Loucy (cell line): Measurements from ENCODE around the gene FCGR2B.
"Not testable (repeated sequence)": the region's sequence is repeated elsewhere in the genome, so short reads cannot be mapped to it uniquely, and the experiment has no call there.

Experiments used
- H2AFZ ChIP-seq: fragments of 200-600 bp; sonication (generic); 2 replicates; pipeline ENCODE4 v1.6.0; 2016; ENCODE audit warnings: antibody characterized with exemption, mild to moderate bottlenecking, low read length, moderate library complexity
- H3F3A ChIP-seq: fragments of 200-600 bp; 2 replicates; pipeline ENCODE4 v1.6.0; 2016; ENCODE audit warnings: antibody characterized with exemption, low read depth, mild to moderate bottlenecking
- H3K27me3 ChIP-seq: fragments of 200-600 bp; sonication (generic); 2 replicates; pipeline ENCODE4 v1.6.1; 2014; ENCODE audit warnings: low read length, mild to moderate bottlenecking; ENCODE audit not compliant: insufficient read depth, poor library complexity, severe bottlenecking
- H3K36me3 ChIP-seq: fragments of 200-600 bp; sonication (generic); 2 replicates; pipeline ENCODE4 v1.6.1; 2016; ENCODE audit warnings: low read length; ENCODE audit not compliant: insufficient read depth
- H3K4me1 ChIP-seq: fragments of 200-600 bp; sonication (generic); 2 replicates; pipeline ENCODE4 v1.5.1; 2014; ENCODE audit warnings: low read length, mild to moderate bottlenecking; ENCODE audit not compliant: insufficient read depth, poor library complexity, severe bottlenecking
- H3K4me2 ChIP-seq: fragments of 200-600 bp; sonication (generic); 2 replicates; pipeline ENCODE4 v1.6.0; 2014; ENCODE audit warnings: antibody characterized with exemption, low read length, low read depth, mild to moderate bottlenecking; ENCODE audit not compliant: poor library complexity, severe bottlenecking
- H3K4me3 ChIP-seq: fragments of 200-600 bp; sonication (generic); 2 replicates; pipeline ENCODE4 v1.5.1; 2014; ENCODE audit warnings: low read length, mild to moderate bottlenecking, mixed read lengths; ENCODE audit not compliant: poor library complexity, severe bottlenecking
- H3K79me2 ChIP-seq: fragments of 200-600 bp; sonication (generic); 2 replicates; pipeline ENCODE4 v1.6.1; 2014; ENCODE audit warnings: low read length; ENCODE audit not compliant: insufficient read depth
- H3K9ac ChIP-seq: fragments of 200-600 bp; sonication (generic); 2 replicates; pipeline ENCODE4 v1.6.0; 2014; ENCODE audit warnings: mild to moderate bottlenecking, low read depth, low read length, moderate library complexity; ENCODE audit not compliant: poor library complexity, severe bottlenecking
- H3K9me2 ChIP-seq: fragments of 200-600 bp; sonication (generic); replicated peaks from 2 replicates; pipeline ENCODE4 v1.6.1; 2016; ENCODE audit warnings: low read depth, low read length, mixed read lengths
- H3K9me3 ChIP-seq: fragments of 200-600 bp; sonication (generic); 2 replicates; pipeline ENCODE4 v1.6.1; 2014; ENCODE audit warnings: mild to moderate bottlenecking, antibody characterized with exemption, low read length, low read depth; ENCODE audit not compliant: insufficient read depth
- H4K20me1 ChIP-seq: fragments of 200-600 bp; sonication (generic); 2 replicates; pipeline ENCODE4 v1.6.0; 2014; ENCODE audit warnings: antibody characterized with exemption, low read length, mild to moderate bottlenecking; ENCODE audit not compliant: insufficient read depth, poor library complexity, severe bottlenecking
- TF ChIP-seq, protein P1 (sequence below): fragments of 200-600 bp; sonication (generic); conservative IDR thresholded peaks from 2 replicates; pipeline ENCODE4 v1.5.1; 2014; ENCODE audit warnings: mild to moderate bottlenecking, antibody characterized with exemption, low read length

Gene FCGR2B

DNA sequence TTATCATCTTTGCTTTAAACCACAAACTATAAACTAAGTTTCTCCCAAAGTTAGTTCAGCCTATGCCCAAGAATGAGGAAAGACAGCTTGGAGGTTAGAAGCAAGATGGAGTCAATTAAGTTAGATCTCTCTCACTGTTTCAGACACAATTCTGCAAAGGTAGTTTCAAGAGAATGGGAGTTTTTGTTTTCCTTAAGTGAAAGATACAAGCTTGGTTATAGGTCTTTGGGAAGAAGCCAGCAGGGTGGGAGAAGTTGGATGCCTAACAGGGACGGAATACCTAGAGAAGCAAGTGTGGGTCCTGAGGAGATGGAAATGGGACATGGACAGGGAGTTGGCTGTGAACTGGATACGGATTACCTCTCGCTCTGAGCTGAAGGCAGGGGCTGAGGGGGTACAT lies 26.0 kb upstream of the FCGR2B start:
- not testable (repeated sequence) for H3K27me3 ChIP-seq, H3K4me1 ChIP-seq, H3K9ac ChIP-seq, H4K20me1 ChIP-seq, H3K4me2 ChIP-seq, H3K9me3 ChIP-seq, H3K9me2 ChIP-seq, H2AFZ ChIP-seq, H3F3A ChIP-seq, H3K4me3 ChIP-seq, H3K36me3 ChIP-seq, H3K79me2 ChIP-seq

DNA sequence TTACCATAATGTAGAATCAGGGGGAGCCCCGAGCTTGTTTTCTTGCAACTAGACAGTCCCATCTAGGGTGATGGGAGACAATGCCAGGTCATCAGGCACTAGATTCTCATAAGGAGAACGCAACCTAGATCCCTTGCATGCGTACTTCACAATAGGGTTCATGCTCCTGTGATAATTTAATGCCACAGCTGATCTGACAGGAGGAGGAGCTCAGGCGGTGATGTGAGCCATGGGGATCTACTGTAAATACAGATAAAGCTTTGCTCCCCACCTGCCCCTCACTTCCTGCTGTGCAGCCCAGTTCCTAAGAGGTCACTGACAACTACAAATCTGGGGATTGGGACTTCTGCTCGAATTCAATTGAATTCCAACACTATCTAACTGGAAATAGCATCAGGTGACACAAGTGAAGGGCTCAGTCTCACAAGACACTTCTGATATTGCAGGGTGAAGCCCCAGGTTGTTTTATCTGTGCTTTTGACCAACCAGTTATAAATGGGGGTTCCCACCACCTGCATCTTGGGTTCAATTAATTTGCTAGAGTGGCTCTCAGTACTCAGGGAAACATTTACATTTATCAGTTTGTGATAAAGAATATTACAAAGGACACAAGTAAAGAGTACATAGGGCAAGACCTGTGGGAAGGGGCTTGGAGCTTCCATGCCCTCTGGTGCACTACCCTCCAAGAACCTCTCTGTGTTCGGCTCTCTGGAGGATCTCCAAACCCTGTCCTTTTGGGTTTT lies 24.5 kb upstream of the FCGR2B start:
- not testable (repeated sequence) for H3K4me1 ChIP-seq, H4K20me1 ChIP-seq, H3K79me2 ChIP-seq, H2AFZ ChIP-seq, H3K9me3 ChIP-seq, H3K9ac ChIP-seq, H3K27me3 ChIP-seq, H3K4me2 ChIP-seq, H3K4me3 ChIP-seq, H3K9me2 ChIP-seq, H3K36me3 ChIP-seq, H3F3A ChIP-seq

DNA sequence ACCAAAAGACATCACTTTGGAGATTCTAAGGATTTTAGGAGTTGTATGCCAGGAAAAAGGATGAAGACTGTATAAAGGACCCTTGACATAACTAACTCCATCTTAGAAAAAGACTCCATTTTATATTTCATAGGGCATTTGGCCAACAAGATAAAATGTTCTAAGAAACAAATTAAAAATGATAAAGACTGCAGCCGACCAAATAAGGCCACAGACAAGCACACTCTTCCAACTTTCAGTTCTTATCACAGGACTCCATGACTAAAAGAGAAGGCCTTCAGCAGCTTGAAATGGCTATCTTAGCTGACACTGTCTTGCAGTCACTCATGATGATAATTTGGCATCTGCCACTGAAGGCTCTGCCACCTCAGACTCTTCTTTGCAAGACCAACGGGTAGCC lies 23.7 kb upstream of the FCGR2B start:
- not testable (repeated sequence) for H4K20me1 ChIP-seq, H3F3A ChIP-seq

DNA sequence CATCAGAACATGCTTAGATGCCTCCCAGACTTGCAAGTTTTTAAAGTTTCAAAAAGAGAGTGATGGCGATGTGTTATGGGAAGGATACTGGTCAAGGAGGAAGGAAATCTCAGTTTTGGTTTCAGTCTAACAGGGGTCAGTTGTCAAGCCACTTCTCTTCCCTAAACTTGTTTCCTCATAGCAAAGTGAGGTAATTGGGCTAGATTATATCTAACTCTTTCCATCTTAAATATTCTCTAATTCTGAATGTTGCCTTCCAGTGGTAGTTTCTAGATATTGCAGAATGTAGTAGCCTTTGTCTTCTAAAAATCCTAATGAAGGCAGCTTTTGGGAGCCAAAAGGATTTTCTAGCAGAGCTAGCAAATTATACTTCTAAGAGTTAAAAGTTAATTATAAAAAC lies 20.2 kb upstream of the FCGR2B start:
- H3K36me3 ChIP-seq, H3K79me2 ChIP-seq, H3K27me3 ChIP-seq, H3K9me2 ChIP-seq, H3K9me3 ChIP-seq, H4K20me1 ChIP-seq, H3F3A ChIP-seq, H3K4me1 ChIP-seq, H3K4me2 ChIP-seq, H2AFZ ChIP-seq, H3K9ac ChIP-seq, H3K4me3 ChIP-seq: not testable (repeated sequence)
- TF ChIP-seq, protein P1, sequence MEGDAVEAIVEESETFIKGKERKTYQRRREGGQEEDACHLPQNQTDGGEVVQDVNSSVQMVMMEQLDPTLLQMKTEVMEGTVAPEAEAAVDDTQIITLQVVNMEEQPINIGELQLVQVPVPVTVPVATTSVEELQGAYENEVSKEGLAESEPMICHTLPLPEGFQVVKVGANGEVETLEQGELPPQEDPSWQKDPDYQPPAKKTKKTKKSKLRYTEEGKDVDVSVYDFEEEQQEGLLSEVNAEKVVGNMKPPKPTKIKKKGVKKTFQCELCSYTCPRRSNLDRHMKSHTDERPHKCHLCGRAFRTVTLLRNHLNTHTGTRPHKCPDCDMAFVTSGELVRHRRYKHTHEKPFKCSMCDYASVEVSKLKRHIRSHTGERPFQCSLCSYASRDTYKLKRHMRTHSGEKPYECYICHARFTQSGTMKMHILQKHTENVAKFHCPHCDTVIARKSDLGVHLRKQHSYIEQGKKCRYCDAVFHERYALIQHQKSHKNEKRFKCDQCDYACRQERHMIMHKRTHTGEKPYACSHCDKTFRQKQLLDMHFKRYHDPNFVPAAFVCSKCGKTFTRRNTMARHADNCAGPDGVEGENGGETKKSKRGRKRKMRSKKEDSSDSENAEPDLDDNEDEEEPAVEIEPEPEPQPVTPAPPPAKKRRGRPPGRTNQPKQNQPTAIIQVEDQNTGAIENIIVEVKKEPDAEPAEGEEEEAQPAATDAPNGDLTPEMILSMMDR, result peak; percentile 34; the same call in 1 of the 2 replicates

More for the DNA sequence above, 23.7 kb upstream of the FCGR2B start:
- not testable (repeated sequence) for H2AFZ ChIP-seq, H3K79me2 ChIP-seq, H3K4me1 ChIP-seq, H3K27me3 ChIP-seq, H3K36me3 ChIP-seq, H3K4me2 ChIP-seq, H3K9me3 ChIP-seq, H3K9me2 ChIP-seq, H3K9ac ChIP-seq, H3K4me3 ChIP-seq

DNA sequence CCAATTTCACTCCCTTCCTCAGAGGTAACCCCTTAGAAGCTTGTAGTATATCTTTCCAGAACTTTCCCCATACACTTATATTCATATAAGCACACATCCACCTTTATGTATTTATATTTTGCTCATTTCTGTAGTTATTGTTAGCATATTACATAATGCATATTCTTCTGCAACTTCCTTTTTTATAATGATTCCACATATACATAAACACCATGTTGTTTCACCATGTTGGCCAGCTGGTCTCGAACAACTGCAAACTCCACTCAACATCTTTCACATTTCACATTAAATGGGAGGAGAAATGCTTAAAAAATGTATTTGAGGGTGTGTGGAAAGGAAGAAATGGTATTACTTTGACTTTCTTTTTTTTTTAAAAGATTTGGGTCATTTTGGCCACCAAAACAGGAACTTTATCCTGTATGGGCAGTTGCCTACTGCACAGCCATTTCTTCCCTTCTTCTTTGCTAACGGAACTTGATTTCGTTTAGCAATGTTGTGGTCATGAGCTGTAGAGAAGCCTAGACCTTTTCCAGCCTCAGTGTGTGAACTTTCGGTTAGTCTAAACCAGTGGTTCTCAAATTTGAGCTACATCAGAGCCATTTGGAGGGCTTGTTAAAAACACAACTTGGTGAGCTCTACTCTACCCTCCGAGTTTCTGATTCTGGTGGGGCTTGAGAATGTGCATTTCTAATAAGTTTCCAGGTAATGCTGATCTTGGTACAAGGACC lies 19.3 kb upstream of the FCGR2B start:
- H2AFZ ChIP-seq, H3K36me3 ChIP-seq, H3K9ac ChIP-seq, H3F3A ChIP-seq, H3K4me2 ChIP-seq, H3K9me3 ChIP-seq, H3K4me1 ChIP-seq, H3K27me3 ChIP-seq, H3K9me2 ChIP-seq, H4K20me1 ChIP-seq, H3K79me2 ChIP-seq, H3K4me3 ChIP-seq: not testable (repeated sequence)

DNA sequence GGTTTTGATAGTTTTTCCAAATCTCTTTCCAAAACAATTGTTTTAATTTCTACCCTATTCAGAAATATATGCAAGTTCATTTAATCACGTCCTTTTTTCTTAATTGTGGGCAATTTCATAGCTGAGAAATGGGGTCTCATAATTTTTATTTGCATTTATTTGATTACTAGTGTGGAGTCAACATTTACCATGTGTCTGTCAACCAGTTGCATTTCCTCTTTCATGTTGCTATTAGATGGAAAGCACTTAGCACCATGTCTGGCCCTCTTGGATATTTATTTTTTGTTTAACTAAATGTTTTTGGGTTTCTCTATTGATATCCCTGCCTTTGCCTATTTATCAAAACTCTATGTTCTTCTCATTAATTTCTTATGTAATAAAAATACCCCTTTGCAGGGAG lies 18.1 kb upstream of the FCGR2B start:
- not testable (repeated sequence) for H3K4me3 ChIP-seq, H3K4me2 ChIP-seq, H3K36me3 ChIP-seq, H4K20me1 ChIP-seq, H3K27me3 ChIP-seq, H2AFZ ChIP-seq, H3K4me1 ChIP-seq, H3K9me3 ChIP-seq, H3K9ac ChIP-seq, H3F3A ChIP-seq, H3K79me2 ChIP-seq, H3K9me2 ChIP-seq
